OCI-LY1 (cell line): ENCODE data around the gene LRRN3.

ENCODE experiments used
- H2AFZ ChIP-seq: fragments of 200-600 bp; sonication (generic), shearing (Covaris generic); 2 replicates; pipeline ENCODE4 v1.6.0; 2014; ENCODE audit warnings: antibody characterized with exemption, mild to moderate bottlenecking, low read length
- H3F3A ChIP-seq: fragments of 200-600 bp; sonication (generic), shearing (Covaris generic); 2 replicates; pipeline ENCODE4 v1.6.0; 2014; ENCODE audit warnings: mild to moderate bottlenecking, antibody characterized with exemption, low read length, moderate library complexity; ENCODE audit not compliant: insufficient read depth
- H3K27ac ChIP-seq: fragments of 200-600 bp; sonication (generic); 2 replicates; pipeline ENCODE4 v1.5.1; 2014; ENCODE audit warnings: low read length, mixed run types, mild to moderate bottlenecking, low read depth; ENCODE audit not compliant: poor library complexity, severe bottlenecking
- H3K27me3 ChIP-seq: fragments of 200-600 bp; sonication (generic); 2 replicates; pipeline ENCODE4 v1.6.0; 2014; ENCODE audit warnings: antibody characterized with exemption, mild to moderate bottlenecking, low read length, moderate library complexity; ENCODE audit not compliant: insufficient read depth
- H3K36me3 ChIP-seq: fragments of 200-600 bp; sonication (generic); 2 replicates; pipeline ENCODE4 v1.6.1; 2014; ENCODE audit warnings: mild to moderate bottlenecking, antibody characterized with exemption, low read length, moderate library complexity, mixed read lengths; ENCODE audit not compliant: insufficient read depth
- H3K4me1 ChIP-seq: fragments of 200-600 bp; sonication (generic); 2 replicates; pipeline ENCODE4 v1.5.1; 2014; ENCODE audit warnings: mild to moderate bottlenecking, low read length, moderate library complexity; ENCODE audit not compliant: insufficient read depth, severe bottlenecking
- H3K4me2 ChIP-seq: fragments of 200-600 bp; sonication (generic), shearing (Covaris generic); 2 replicates; pipeline ENCODE4 v1.6.1; 2014; ENCODE audit warnings: low read length
- H3K4me3 ChIP-seq: fragments of 200-600 bp; sonication (generic); 2 replicates; pipeline ENCODE4 v1.5.1; 2014; ENCODE audit warnings: low read length, low read depth, mild to moderate bottlenecking, mixed read lengths; ENCODE audit not compliant: poor library complexity, severe bottlenecking
- H3K79me2 ChIP-seq: fragments of 200-600 bp; shearing (Covaris generic); 2 replicates; pipeline ENCODE4 v1.6.1; 2016; ENCODE audit warnings: mixed run types, low read length, mixed read lengths; ENCODE audit not compliant: insufficient read depth
- H3K9ac ChIP-seq: fragments of 200-600 bp; sonication (generic), shearing (Covaris generic); 2 replicates; pipeline ENCODE4 v1.6.1; 2014; ENCODE audit warnings: mild to moderate bottlenecking, low read length, mixed read lengths
- H3K9me2 ChIP-seq: fragments of 200-600 bp; sonication (generic), shearing (Covaris generic); 2 replicates; pipeline ENCODE4 v1.6.1; 2014; ENCODE audit warnings: low read depth, mild to moderate bottlenecking, low read length, mixed read lengths
- H3K9me3 ChIP-seq: fragments of 200-600 bp; shearing (Covaris generic); 2 replicates; pipeline ENCODE4 v1.6.1; 2014; ENCODE audit warnings: low read length, mixed read lengths
- H4K20me1 ChIP-seq: fragments of 200-600 bp; sonication (generic), shearing (Covaris generic); 2 replicates; pipeline ENCODE4 v1.6.0; 2016; ENCODE audit warnings: mild to moderate bottlenecking, low read length; ENCODE audit not compliant: insufficient read depth
- CTCF ChIP-seq: fragments of 200-600 bp; sonication (generic), shearing (Covaris generic); IDR thresholded peaks from 2 replicates; pipeline ENCODE4 v1.5.1; 2017; ENCODE audit warnings: mild to moderate bottlenecking, antibody characterized with exemption, low read length, moderate library complexity, mixed read lengths
- EZH2 ChIP-seq: fragments of 200-600 bp; sonication (generic), shearing (Covaris generic); IDR thresholded peaks from 2 replicates; pipeline ENCODE4 v1.8.0; 2017; ENCODE audit warnings: borderline replicate concordance, mixed run types, mild to moderate bottlenecking, antibody characterized with exemption, low read length, moderate library complexity, mixed read lengths

Gene LRRN3

GRCh38 chr7:111063166-111063565 is 27.8 kb upstream of the LRRN3 start:
- TF ChIP-seq EZH2 (no peak), CTCF (no peak)
- H3K4me3 ChIP-seq: no peak overlapping the region
- no peak overlapping the region for H2AFZ ChIP-seq
- no peak overlapping the region for H3K27ac ChIP-seq
- H3K4me2 ChIP-seq: no peak overlapping the region
- no peaks in the 10 kb centered on the region for H3K36me3 ChIP-seq
- peaks cover 12% of the 10 kb centered on the region for H3K9me3 ChIP-seq
- H3F3A ChIP-seq: no peaks in the 10 kb centered on the region
- H3K27me3 ChIP-seq: no peaks in the 10 kb centered on the region
- H3K79me2 ChIP-seq: no peaks in the 10 kb centered on the region
- H3K4me1 ChIP-seq: no peaks in the 10 kb centered on the region
- no peaks in the 10 kb centered on the region for H3K9me2 ChIP-seq
- no peak overlapping the region for H3K9ac ChIP-seq
- no peaks in the 10 kb centered on the region for H4K20me1 ChIP-seq

GRCh38 chr7:111067251-111067650 is 23.7 kb upstream of the LRRN3 start:
- no peak overlapping the region for H3K9ac ChIP-seq
- H4K20me1 ChIP-seq: no peaks in the 10 kb centered on the region
- no peaks in the 10 kb centered on the region for H3K27me3 ChIP-seq
- TF ChIP-seq CTCF: no peak
- no peak for TF ChIP-seq EZH2
- no peak overlapping the region for H3K4me2 ChIP-seq
- H3K79me2 ChIP-seq: no peaks in the 10 kb centered on the region
- H3K9me2 ChIP-seq: no peaks in the 10 kb centered on the region
- H3K4me3 ChIP-seq: no peak overlapping the region
- no peak overlapping the region for H2AFZ ChIP-seq
- no peaks in the 10 kb centered on the region for H3F3A ChIP-seq
- no peaks in the 10 kb centered on the region for H3K36me3 ChIP-seq
- H3K4me1 ChIP-seq: peaks cover 22% of the 10 kb centered on the region
- peaks cover 8% of the 10 kb centered on the region for H3K9me3 ChIP-seq
- no peak overlapping the region for H3K27ac ChIP-seq

- Histone ChIP-seq H3K27me3 (no peaks in the 10 kb centered on the region), H3K4me1 (peaks cover 22% of the 10 kb centered on the region), H3K79me2 (no peaks in the 10 kb centered on the region), H3K9me3 (peaks cover 6% of the 10 kb centered on the region), H3K9ac (no peak overlapping the region), H3F3A (no peaks in the 10 kb centered on the region), H2AFZ (no peak overlapping the region), H3K4me3 (no peak overlapping the region), H3K27ac (no peak overlapping the region), H3K36me3 (no peaks in the 10 kb centered on the region), H4K20me1 (no peaks in the 10 kb centered on the region), H3K4me2 (no peak overlapping the region), H3K9me2 (no peaks in the 10 kb centered on the region)
- TF ChIP-seq EZH2 (no peak), CTCF (no peak)
These were observed 23.2 kb upstream of the LRRN3 start for GRCh38 chr7:111067682-111068081.
